H1 (cell line): Measurements from ENCODE around the gene METTL14. TPM values are rescaled to one million over a fixed set of nuclear protein-coding genes. Genes with fewer than 3 reads are reported as not detected.

Experiments
- RNF2 ChIP-seq: fragments of 200-900, 300-1000 bp; sonication (generic); IDR thresholded peaks from 2 replicates; pipeline ENCODE4 v1.7.1; 2016; ENCODE audit warnings: borderline replicate concordance, low read depth, mild to moderate bottlenecking, antibody characterized with exemption, low read length; ENCODE audit not compliant: poor library complexity, severe bottlenecking; ENCODE audit errors: missing control alignments
- SRF ChIP-seq: IDR thresholded peaks from 2 replicates; pipeline ENCODE4 v1.6.1; 2011; ENCODE audit warnings: mild to moderate bottlenecking, low read depth, low read length, moderate library complexity
- SUZ12 ChIP-seq: fragments of 200-600 bp; sonication (generic); IDR thresholded peaks from 2 replicates; pipeline ENCODE4 v1.6.1; 2012; ENCODE audit warnings: mild to moderate bottlenecking, inconsistent platforms, low read length, moderate library complexity, mixed read lengths
- polyA plus RNA-seq, 7 experiments: library from polyadenylated mRNA; depleted of rRNA in 3 of 7; stranded (reverse) in 5 of 7; unstranded in 2 of 7; fragments of >200 nt in 5 of 7; fragments of 200-250 nt in 2 of 7; gene quantifications; 1 replicate in 5 of 7; 2 replicates in 1 of 7; 4 replicates in 1 of 7; pipeline versions ENCODE4 v1.2.1 to v1.2.3, GENCODE V29; 2011 to 2013; ENCODE audit warnings: missing spikeins in 2 of 7, mixed read lengths in 2 of 7
- total RNA-seq: library from RNA; stranded (reverse); fragmentation: NEBNext Ultra II Directional; extraction: Animal tissue kit (Norgen Biotek cat#: 25700); gene quantifications from 2 replicates; pipeline ENCODE4 v1.2.1, GENCODE V29; 2021

The METTL14 gene
- total and polyA plus RNA-seq, 2 of the 8 experiments (the other 6 are each of a cell fraction or from before 2014, with no cell fraction given) = 8.8 to 57.3 TPM

DNA sequence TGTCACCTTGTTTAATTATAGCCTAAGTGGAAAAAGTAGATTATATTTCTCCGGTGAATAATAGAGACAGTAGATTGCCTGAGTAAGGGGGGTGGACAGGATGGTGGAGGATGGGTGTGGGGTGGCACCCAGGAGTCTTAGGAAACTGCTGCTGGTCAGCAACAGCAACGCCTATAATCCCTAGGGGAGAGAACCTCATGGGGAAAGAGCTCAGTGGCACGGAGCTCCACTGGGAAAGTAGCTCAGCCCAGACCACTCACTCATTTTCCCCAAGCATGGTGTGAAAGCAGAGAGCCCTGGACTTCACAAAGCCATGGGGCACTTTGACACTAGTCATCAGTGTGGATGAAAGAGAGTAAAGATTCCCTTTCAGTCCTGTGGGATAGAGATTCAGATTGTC is 31.1 kb downstream of the METTL14 start (continued):
- TF ChIP-seq SUZ12 (no peak), RNF2 (no peak), SRF (no peak)
